ENCODE measurements around the gene GHRHR. TPM values are rescaled to one million over a fixed set of nuclear protein-coding genes. Genes with fewer than 3 reads are reported as not detected.

GHRHR gene
- total RNA-seq, 1 donor from 2014 or later, result not detected

DNA sequence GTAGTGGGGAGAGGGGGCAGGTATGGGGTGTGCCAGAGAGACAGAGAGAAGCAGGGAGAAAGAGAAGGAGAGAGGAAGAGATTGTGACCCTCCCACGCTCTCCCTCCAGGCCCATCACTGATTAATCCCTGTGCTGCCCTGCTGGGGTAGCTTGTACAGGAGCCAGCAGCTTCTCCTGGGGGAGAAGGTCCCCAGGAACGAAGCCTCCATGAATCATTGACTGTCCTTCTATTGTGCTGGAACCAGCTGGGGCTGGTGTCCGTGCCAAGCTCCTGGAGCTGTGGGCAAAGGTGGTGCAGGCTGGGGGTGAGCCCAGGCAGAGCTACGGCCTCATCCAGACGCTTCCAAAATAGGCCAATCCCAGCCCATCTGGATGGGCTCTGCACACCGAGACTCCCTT is 31.2 kb upstream of the GHRHR start:
- Histone ChIP-seq H3K27ac (no peak overlapping the region), H3K4me3 (no peak overlapping the region), H3K27me3 (ENCODE audit: low read depth) (no peaks in the 10 kb centered on the region), H3K4me1 (peaks cover 8% of the 10 kb centered on the region), H3K36me3 (no peaks in the 10 kb centered on the region), H3K9me3 (no peaks in the 10 kb centered on the region)
- TF ChIP-seq, protein P1, sequence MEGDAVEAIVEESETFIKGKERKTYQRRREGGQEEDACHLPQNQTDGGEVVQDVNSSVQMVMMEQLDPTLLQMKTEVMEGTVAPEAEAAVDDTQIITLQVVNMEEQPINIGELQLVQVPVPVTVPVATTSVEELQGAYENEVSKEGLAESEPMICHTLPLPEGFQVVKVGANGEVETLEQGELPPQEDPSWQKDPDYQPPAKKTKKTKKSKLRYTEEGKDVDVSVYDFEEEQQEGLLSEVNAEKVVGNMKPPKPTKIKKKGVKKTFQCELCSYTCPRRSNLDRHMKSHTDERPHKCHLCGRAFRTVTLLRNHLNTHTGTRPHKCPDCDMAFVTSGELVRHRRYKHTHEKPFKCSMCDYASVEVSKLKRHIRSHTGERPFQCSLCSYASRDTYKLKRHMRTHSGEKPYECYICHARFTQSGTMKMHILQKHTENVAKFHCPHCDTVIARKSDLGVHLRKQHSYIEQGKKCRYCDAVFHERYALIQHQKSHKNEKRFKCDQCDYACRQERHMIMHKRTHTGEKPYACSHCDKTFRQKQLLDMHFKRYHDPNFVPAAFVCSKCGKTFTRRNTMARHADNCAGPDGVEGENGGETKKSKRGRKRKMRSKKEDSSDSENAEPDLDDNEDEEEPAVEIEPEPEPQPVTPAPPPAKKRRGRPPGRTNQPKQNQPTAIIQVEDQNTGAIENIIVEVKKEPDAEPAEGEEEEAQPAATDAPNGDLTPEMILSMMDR (IDR thresholded peaks at IDR 0.05), result no peak
- ATAC-seq, result no peak
- intact Hi-C loops (cut with DNase I), result no loop called here
- peak; percentile 33 for DNase-seq

DNA sequence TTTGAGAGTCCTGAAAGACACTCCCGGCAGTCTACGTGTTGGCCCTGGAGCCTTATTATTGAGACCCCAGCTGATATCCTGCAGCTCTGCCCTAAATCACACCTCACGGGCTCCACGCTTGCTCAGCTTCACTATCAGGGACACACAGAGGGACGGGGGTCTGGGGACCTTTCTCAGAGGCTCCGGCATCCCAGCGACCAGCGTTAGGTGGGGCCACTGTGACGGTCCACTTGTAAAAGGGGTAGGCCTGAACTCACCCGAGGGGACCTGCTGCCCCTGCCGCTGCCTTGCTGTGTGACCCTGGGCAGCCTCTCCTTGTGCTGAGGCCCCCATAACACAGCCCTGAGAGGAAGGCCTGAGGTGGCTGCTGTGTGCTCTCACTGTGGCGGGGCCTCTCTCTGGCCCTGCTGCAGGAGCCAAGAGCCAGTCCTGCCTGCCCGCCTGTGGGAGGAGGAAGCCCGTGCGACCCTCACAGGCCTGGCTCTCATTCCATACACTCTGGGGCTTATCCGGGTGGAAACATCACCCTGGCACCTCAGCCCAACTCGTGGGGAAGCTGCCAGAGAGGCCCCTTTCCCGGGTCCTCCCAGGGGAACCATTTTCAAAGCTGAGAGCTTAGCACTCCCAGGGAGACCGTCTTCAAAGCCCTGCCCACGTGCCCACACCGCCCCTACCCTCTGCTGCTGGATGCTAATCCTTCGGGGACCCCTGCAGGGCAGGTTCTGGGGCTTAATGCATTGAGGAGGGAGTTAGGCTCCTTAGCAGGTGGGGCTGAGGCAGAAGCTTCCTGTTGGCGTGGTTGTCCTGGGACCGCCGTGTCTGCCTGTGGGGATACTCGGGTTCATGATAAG is 30.4 kb upstream of the GHRHR start:
- ATAC-seq (no peak), DNase-seq (peak; percentile 39)

DNA sequence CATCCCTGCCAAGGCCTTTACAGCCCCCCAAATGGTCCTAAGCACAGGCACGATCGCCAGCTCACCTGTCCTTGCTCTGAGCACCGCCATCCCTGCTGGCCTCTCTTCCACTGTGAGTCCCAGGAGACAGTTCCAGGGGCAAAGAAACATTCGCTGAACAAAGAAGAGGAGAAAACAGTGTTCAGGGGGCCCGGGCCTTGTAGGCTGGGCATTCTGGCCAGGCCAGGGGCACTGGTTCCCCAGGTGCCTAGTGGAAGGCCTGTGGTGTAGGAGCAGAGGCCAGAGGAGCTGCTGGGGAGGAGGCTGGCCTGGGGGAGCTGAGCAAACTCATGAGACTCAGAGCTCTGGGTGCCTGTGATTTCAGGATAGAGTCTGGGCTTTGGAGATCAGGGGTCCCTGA is 29.5 kb upstream of the GHRHR start:
- H3K4me3 ChIP-seq, result no peak overlapping the region
- H3K36me3 ChIP-seq, result no peaks in the 10 kb centered on the region
- H3K27ac ChIP-seq, result no peak overlapping the region
- intact Hi-C loops (cut with DNase I), result no loop called here
- DNase-seq, result peak; percentile 39
- no peaks in the 10 kb centered on the region for H3K27me3 ChIP-seq (ENCODE audit: low read depth)
- ATAC-seq, result no peak
- TF ChIP-seq, protein P1 (IDR thresholded peaks at IDR 0.05), result no peak
- peaks cover 16% of the 10 kb centered on the region for H3K4me1 ChIP-seq
- no peaks in the 10 kb centered on the region for H3K9me3 ChIP-seq

More for the DNA sequence above, 30.4 kb upstream of the GHRHR start:
- Histone ChIP-seq H3K4me3 (no peak overlapping the region), H3K4me1 (peaks cover 9% of the 10 kb centered on the region), H3K27ac (no peak overlapping the region), H3K36me3 (no peaks in the 10 kb centered on the region), H3K27me3 (ENCODE audit: low read depth) (no peaks in the 10 kb centered on the region), H3K9me3 (no peaks in the 10 kb centered on the region)
- intact Hi-C loops (cut with DNase I), result no loop called here
- TF ChIP-seq, protein P1 (IDR thresholded peaks at IDR 0.05), result no peak

DNA sequence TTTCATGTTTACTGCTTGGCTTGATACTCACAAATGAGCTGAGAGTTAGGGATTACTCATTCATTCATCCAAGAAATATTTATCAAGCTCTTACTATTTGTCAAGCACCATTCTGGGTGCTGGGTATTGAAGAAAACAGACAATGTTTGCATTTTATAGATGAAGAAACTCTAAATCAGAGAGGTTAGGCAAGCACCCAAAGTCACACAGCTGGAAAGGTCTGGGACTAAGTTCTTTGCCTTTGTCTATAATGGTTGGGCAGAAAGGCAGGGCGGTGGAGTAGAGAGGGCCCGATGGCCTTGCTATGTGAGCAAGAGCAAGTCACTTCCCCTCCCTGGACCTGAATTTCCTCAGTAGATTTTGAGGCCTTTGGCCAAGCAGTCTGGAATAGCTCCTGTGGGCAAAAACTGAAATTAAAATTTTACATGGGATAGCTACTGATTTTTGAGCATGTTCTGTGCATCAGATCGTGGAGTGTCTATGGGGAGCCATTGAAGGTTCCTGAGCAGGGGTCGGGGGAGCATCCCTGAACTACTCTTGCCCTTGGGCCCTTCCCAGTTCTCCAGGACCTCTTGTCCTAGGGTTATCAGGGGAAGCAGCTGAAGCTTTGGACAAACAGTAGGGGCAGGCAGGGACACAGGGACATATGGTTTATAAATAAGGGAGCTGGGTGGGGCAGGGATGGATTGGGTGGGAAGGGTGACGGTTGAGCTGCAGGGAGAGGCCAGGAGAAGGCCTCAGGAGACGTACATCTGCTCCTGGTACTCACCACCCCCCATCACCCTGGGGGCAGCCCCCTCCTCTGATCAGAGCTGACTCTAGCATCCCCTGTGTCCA is 28.8 kb upstream of the GHRHR start:
- DNase-seq (no peak), ATAC-seq (no peak)
- TF ChIP-seq, protein P1 (IDR thresholded peaks at IDR 0.05), result no peak
- H3K4me1 ChIP-seq, result peaks cover 16% of the 10 kb centered on the region
- intact Hi-C loops (cut with DNase I), result no loop called here
- no peak overlapping the region for H3K4me3 ChIP-seq
- H3K9me3 ChIP-seq, result no peaks in the 10 kb centered on the region
- no peaks in the 10 kb centered on the region for H3K27me3 ChIP-seq (ENCODE audit: low read depth)
- H3K27ac ChIP-seq, result no peak overlapping the region
- H3K36me3 ChIP-seq, result no peaks in the 10 kb centered on the region

DNA sequence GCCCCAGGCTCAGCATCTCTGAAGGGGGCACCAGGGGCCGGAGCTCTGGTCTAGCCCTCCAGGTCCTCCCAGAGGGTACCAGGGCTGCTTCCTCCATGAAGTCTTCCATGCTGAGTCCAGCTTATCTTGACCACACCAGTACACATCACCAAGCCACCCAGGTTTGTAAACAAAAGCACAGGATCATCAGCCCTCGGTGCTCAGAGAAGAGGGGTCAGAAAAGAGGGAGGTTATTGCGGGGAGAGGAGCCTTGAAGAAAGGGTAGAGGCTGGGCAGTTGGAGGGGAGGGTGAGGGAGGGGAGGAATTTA is 28.2 kb upstream of the GHRHR start:
- no peak overlapping the region for H3K4me3 ChIP-seq
- H3K36me3 ChIP-seq, result no peaks in the 10 kb centered on the region
- no peak overlapping the region for H3K27ac ChIP-seq
- ATAC-seq (no peak), DNase-seq (no peak)
- no peaks in the 10 kb centered on the region for H3K27me3 ChIP-seq (ENCODE audit: low read depth)
- no peaks in the 10 kb centered on the region for H3K9me3 ChIP-seq
- intact Hi-C loops (cut with DNase I), result no loop called here
- peaks cover 16% of the 10 kb centered on the region for H3K4me1 ChIP-seq
- TF ChIP-seq, protein P1 (IDR thresholded peaks at IDR 0.05), result no peak
